Neural cell (in vitro differentiated cells): ENCODE results near the gene CIC.

Experiments used
- CTCF ChIP-seq: fragments of 450-650 bp; IDR thresholded peaks from 2 replicates; pipeline ENCODE4 v1.5.1; 2014; ENCODE audit warnings: antibody characterized with exemption, mild to moderate bottlenecking, moderate library complexity; ENCODE audit not compliant: poor library complexity, severe bottlenecking
- EP300 ChIP-seq: fragments of 450-650 bp; conservative IDR thresholded peaks from 2 replicates; pipeline ENCODE4 v1.6.1; 2014; ENCODE audit warnings: antibody characterized with exemption, mild to moderate bottlenecking, moderate library complexity; ENCODE audit not compliant: poor library complexity, severe bottlenecking
- EZH2 ChIP-seq: fragments of 200-600, 300-800 bp; shearing (Covaris generic), sonication (generic); IDR thresholded peaks from 2 replicates; pipeline ENCODE4 v1.6.1; 2014; ENCODE audit warnings: antibody characterized with exemption, low read length, borderline replicate concordance, mild to moderate bottlenecking; ENCODE audit not compliant: insufficient read depth, poor library complexity, severe bottlenecking
- POLR2AphosphoS5 ChIP-seq: IDR thresholded peaks from 2 replicates; pipeline ENCODE4 v1.6.1; 2012

GRCh38 chr19:42335374-42335936, 66.4 kb downstream of the CIC start:
- TF ChIP-seq CTCF (no peak), EZH2 (no peak), EP300 (no peak), POLR2AphosphoS5 (no peak)
